PC-3 (cell line): ENCODE measurements around the gene DBNL. TPM values are rescaled to one million over a fixed set of nuclear protein-coding genes. Genes with fewer than 3 reads are reported as not detected.
"Not testable (repeated sequence)": the region's sequence is repeated elsewhere in the genome, so short reads cannot be mapped to it uniquely, and the experiment has no call there.

Experiments used
- ATAC-seq: fragments of 200-7000 bp; cut with Tn5 transposase; 2 replicates; pipeline ENCODE4 v1.9.1; 2020; ENCODE audit warnings: mild to moderate bottlenecking, moderate library complexity
- BruUV-seq: library from RNA; stranded (reverse); fragments of 400-500 nt; replicated peaks from 2 replicates; lab custom pipeline; 2021; lab: Mats Ljungman, UMichigan
- CTCF ChIA-PET: fragments of 300-600 bp; sonication (Branson Sonifier 250); formaldehyde crosslinking; loops from one replicate; lab custom pipeline; 2022; ENCODE audit warnings: antibody characterized with exemption; lab: Charles Lee
- POLR2A ChIA-PET: fragments of 300-600 bp; sonication (Branson Sonifier 250); formaldehyde crosslinking; loops from one replicate; lab custom pipeline; 2022; ENCODE audit warnings: antibody characterized with exemption; ENCODE audit not compliant: unreplicated experiment; lab: Charles Lee
- DNase-seq: peaks from one replicate; pipeline ENCODE4 v3.0.0-alpha.2; 2015
- H2AFZ ChIP-seq: fragments of 300-600 bp; sonication (generic); 2 replicates; pipeline ENCODE4 v1.6.0; 2016; ENCODE audit warnings: antibody characterized with exemption, low read length
- H3F3A ChIP-seq: fragments of 300-600 bp; sonication (generic); one replicate; pipeline ENCODE4 v1.6.0; 2017; ENCODE audit warnings: antibody characterized with exemption, low read length, control low read depth, mild to moderate bottlenecking; ENCODE audit not compliant: unreplicated experiment
- H3K27ac ChIP-seq: fragments of 300-600 bp; sonication (generic); 2 replicates; pipeline ENCODE4 v1.5.1; 2016; ENCODE audit warnings: mild to moderate bottlenecking, low read length
- H3K27me3 ChIP-seq: fragments of 300-600 bp; sonication (generic); 2 replicates; pipeline ENCODE4 v1.6.1; 2016; ENCODE audit warnings: low read length, mixed read lengths
- H3K36me3 ChIP-seq: fragments of 300-600 bp; sonication (generic); 2 replicates; pipeline ENCODE4 v1.6.1; 2016; ENCODE audit warnings: low read depth, mixed run types, low read length, mixed read lengths
- H3K4me1 ChIP-seq: fragments of 300-600 bp; sonication (generic); 2 replicates; pipeline ENCODE4 v1.5.1; 2016; ENCODE audit warnings: low read length; ENCODE audit not compliant: insufficient read depth
- H3K4me2 ChIP-seq: fragments of 300-600 bp; sonication (generic); 2 replicates; pipeline ENCODE4 v1.6.0; 2016; ENCODE audit warnings: low read length
- H3K4me3 ChIP-seq: fragments of 300-600 bp; sonication (generic); 2 replicates; pipeline ENCODE4 v1.5.1; 2016; ENCODE audit warnings: mild to moderate bottlenecking, low read length, mixed read lengths
- H3K79me2 ChIP-seq: fragments of 300-600 bp; sonication (generic); 2 replicates; pipeline ENCODE4 v1.6.1; 2017; ENCODE audit warnings: low read length, mixed read lengths
- H3K9ac ChIP-seq: fragments of 300-600 bp; sonication (generic); 2 replicates; pipeline ENCODE4 v1.6.0; 2016; ENCODE audit warnings: mild to moderate bottlenecking, low read length
- H3K9me2 ChIP-seq: fragments of 300-600 bp; sonication (generic); replicated peaks from 2 replicates; pipeline ENCODE4 v1.6.1; 2016; ENCODE audit warnings: mixed run types, low read length, mixed read lengths
- H3K9me3 ChIP-seq: fragments of 300-600 bp; sonication (generic); 2 replicates; pipeline ENCODE4 v1.6.1; 2016; ENCODE audit warnings: low read length, mixed read lengths
- H4K20me1 ChIP-seq: fragments of 300-600 bp; sonication (generic); 2 replicates; pipeline ENCODE4 v1.6.1; 2016; ENCODE audit warnings: low read length, mixed read lengths
- intact Hi-C: fragments of 100-400 bp; cut with micrococcal nuclease; formaldehyde crosslinking; loops from 2 replicates; pipeline ENCODE4 v1.9.0; 2023
- total RNA-seq: library from RNA; depleted of rRNA; stranded (reverse); fragments of >200 nt; gene quantifications from 2 replicates; pipeline ENCODE4 v1.2.3, GENCODE V29; 2014

Gene DBNL
- total RNA-seq, 1 experiment from 2014 or later = 108 TPM

- H3K4me2 ChIP-seq, H3K27me3 ChIP-seq, intact Hi-C loops, DNase-seq, H3K9me3 ChIP-seq, H3F3A ChIP-seq, H3K9ac ChIP-seq, H4K20me1 ChIP-seq, CTCF ChIA-PET, H3K79me2 ChIP-seq, H3K9me2 ChIP-seq, H3K4me3 ChIP-seq, ATAC-seq, H3K27ac ChIP-seq, BruUV-seq, H3K36me3 ChIP-seq, H2AFZ ChIP-seq, H3K4me1 ChIP-seq: not testable (repeated sequence)
- POLR2A ChIA-PET = interaction anchor here (0.6 kb wide), 1 partner anchor 152 kb away, joined by 3 read pairs; no protein-coding TSS in a partner anchor
Measured at GRCh38 chr7:44038553-44038952, 5.9 kb upstream of the DBNL start.

GRCh38 chr7:44038961-44039558, 5.4 kb upstream of the DBNL start:
- H3K4me1 ChIP-seq, H3F3A ChIP-seq, H3K27ac ChIP-seq, BruUV-seq, intact Hi-C loops, H3K27me3 ChIP-seq, H3K9me3 ChIP-seq, H4K20me1 ChIP-seq, H3K9me2 ChIP-seq, H3K9ac ChIP-seq, CTCF ChIA-PET, H3K79me2 ChIP-seq, H3K36me3 ChIP-seq: not testable (repeated sequence)
- Histone ChIP-seq H2AFZ (0 out of 2 replicates have a peak overlapping the region, but pooled peaks have one; percentile 53), H3K4me2 (peak overlapping the region; percentile 78), H3K4me3 (peak overlapping the region; percentile 49; the same call in 1 of the 2 replicates)
- ATAC-seq (peak; percentile 81), DNase-seq (peak; percentile 80)
- POLR2A ChIA-PET = interaction anchor here (0.6 kb wide), 1 partner anchor 151 kb away, joined by 3 read pairs; no protein-coding TSS in a partner anchor

GRCh38 chr7:44039800-44040492, 4.6 kb upstream of the DBNL start:
- H4K20me1 ChIP-seq, H3K27me3 ChIP-seq, H3K27ac ChIP-seq, POLR2A ChIA-PET, H3K9ac ChIP-seq, H2AFZ ChIP-seq, ATAC-seq, H3K4me1 ChIP-seq, H3K4me3 ChIP-seq, intact Hi-C loops, CTCF ChIA-PET, H3K36me3 ChIP-seq, H3K4me2 ChIP-seq, H3K79me2 ChIP-seq, H3K9me3 ChIP-seq, H3F3A ChIP-seq, H3K9me2 ChIP-seq, DNase-seq: not testable (repeated sequence)
- TSS peak; percentile 32 for BruUV-seq

- intact Hi-C loops, H3F3A ChIP-seq, DNase-seq, H3K9me3 ChIP-seq, H3K9me2 ChIP-seq, H2AFZ ChIP-seq, H3K4me1 ChIP-seq, H4K20me1 ChIP-seq, ATAC-seq, POLR2A ChIA-PET, H3K9ac ChIP-seq, H3K27ac ChIP-seq, H3K27me3 ChIP-seq, BruUV-seq, H3K36me3 ChIP-seq, CTCF ChIA-PET: not testable (repeated sequence)
- Histone ChIP-seq H3K79me2 (peaks cover 10% of the 10 kb centered on the region), H3K4me2 (peak overlapping the region; percentile 71), H3K4me3 (peak overlapping the region; percentile 38; the same call in 1 of the 2 replicates)
Measured at GRCh38 chr7:44040493-44040891, 4.0 kb upstream of the DBNL start.
